ENCODE results near the gene GCC1. TPM values are rescaled to one million over a fixed set of nuclear protein-coding genes. Genes with fewer than 3 reads are reported as not detected.

Gene GCC1
- total and polyA plus RNA-seq, 2 donors: 7.3 to 11.4 TPM

- Histone ChIP-seq H3K4me1 (ENCODE audit: control insufficient read depth in 2 of 2, insufficient read depth in 2 of 2, low read length in 2 of 2) (peaks cover 1 to 2% of the 10 kb centered on the region in 2 donors), H3K27ac (ENCODE audit: low read depth in 1 of 2, low read length in 1 of 2) (no peak overlapping the region), H3K9me3 (ENCODE audit: control insufficient read depth in 2 of 2, insufficient read depth in 1 of 2, low read length in 1 of 2) (peaks cover 0 to 4% of the 10 kb centered on the region in 2 donors), H3K27me3 (ENCODE audit: control insufficient read depth in 2 of 2, insufficient read depth in 1 of 2, low read length in 1 of 2) (no peaks in the 10 kb centered on the region), H3K4me3 (ENCODE audit: low read length in 2 of 2) (no peak overlapping the region), H3K36me3 (ENCODE audit: control insufficient read depth in 2 of 2, insufficient read depth in 2 of 2, low read length in 1 of 2) (peaks cover 13 to 17% of the 10 kb centered on the region in 2 donors)
- DNase-seq (ENCODE audit: low read depth in 6 of 9, low spot score in 9 of 9): peak in 1 of 9 donors; percentile 25
- WGBS: 9% methylated on average over 1 of the region's 1 CpG
Measured at GRCh38 chr7:127594490-127594889, 9.1 kb upstream of the GCC1 start.

DNA sequence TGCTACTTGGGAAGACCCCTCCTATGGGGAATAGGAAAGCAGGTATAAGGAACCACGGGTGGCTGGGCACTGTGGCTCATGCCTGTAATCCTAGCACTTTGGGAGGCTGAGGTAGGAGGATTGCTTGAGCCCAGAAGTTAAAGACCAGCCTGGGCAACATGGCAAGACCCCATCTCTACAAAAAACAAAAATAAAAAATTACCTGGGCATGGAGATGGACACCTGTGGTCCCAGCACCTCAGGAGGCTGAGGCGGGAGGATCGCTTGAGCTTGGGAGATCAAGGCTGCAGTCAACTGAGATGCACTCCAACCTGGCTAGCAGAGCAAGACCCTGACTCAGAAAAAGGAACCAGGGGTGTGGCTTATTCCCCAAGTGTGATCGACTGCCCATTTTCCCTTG is 7.2 kb upstream of the GCC1 start:
- no peak for DNase-seq (ENCODE audit: low read depth in 6 of 9, low spot score in 9 of 9)
- no peak overlapping the region for H3K4me3 ChIP-seq (ENCODE audit: low read length in 2 of 2)
- H3K36me3 ChIP-seq (ENCODE audit: control insufficient read depth in 2 of 2, insufficient read depth in 2 of 2, low read length in 1 of 2): peaks cover 13 to 17% of the 10 kb centered on the region in 2 donors
- H3K9me3 ChIP-seq (ENCODE audit: control insufficient read depth in 2 of 2, insufficient read depth in 1 of 2, low read length in 1 of 2): peaks cover 0 to 3% of the 10 kb centered on the region in 2 donors
- H3K27ac ChIP-seq (ENCODE audit: low read depth in 1 of 2, low read length in 1 of 2): no peak overlapping the region
- WGBS: 92% methylated on average over 4 of the region's 4 CpGs
- H3K27me3 ChIP-seq (ENCODE audit: control insufficient read depth in 2 of 2, insufficient read depth in 1 of 2, low read length in 1 of 2): peaks cover 0 to 5% of the 10 kb centered on the region in 2 donors
- H3K4me1 ChIP-seq (ENCODE audit: control insufficient read depth in 2 of 2, insufficient read depth in 2 of 2, low read length in 2 of 2): peaks cover 13 to 14% of the 10 kb centered on the region in 2 donors

- peaks cover 14% of the 10 kb centered on the region in 2 donors for H3K4me1 ChIP-seq (ENCODE audit: control insufficient read depth in 2 of 2, insufficient read depth in 2 of 2, low read length in 2 of 2)
Measured at GRCh38 chr7:127591591-127591990, 6.2 kb upstream of the GCC1 start.

GRCh38 chr7:127591189-127591588 is 5.8 kb upstream of the GCC1 start:
- Histone ChIP-seq H3K4me1 (ENCODE audit: control insufficient read depth in 2 of 2, insufficient read depth in 2 of 2, low read length in 2 of 2) (peaks cover 14% of the 10 kb centered on the region in 2 donors), H3K9me3 (ENCODE audit: control insufficient read depth in 2 of 2, insufficient read depth in 1 of 2, low read length in 1 of 2) (peaks cover 0 to 3% of the 10 kb centered on the region in 2 donors), H3K4me3 (ENCODE audit: low read length in 2 of 2) (no peak overlapping the region), H3K36me3 (ENCODE audit: control insufficient read depth in 2 of 2, insufficient read depth in 2 of 2, low read length in 1 of 2) (peaks cover 13 to 17% of the 10 kb centered on the region in 2 donors), H3K27me3 (ENCODE audit: control insufficient read depth in 2 of 2, insufficient read depth in 1 of 2, low read length in 1 of 2) (peaks cover 0 to 8% of the 10 kb centered on the region in 2 donors), H3K27ac (ENCODE audit: low read depth in 1 of 2, low read length in 1 of 2) (no peak overlapping the region)
- WGBS: 99% methylated on average over 7 of the region's 7 CpGs
- no peak for DNase-seq (ENCODE audit: low read depth in 6 of 9, low spot score in 9 of 9)

More at GRCh38 chr7:127591591-127591990, 6.2 kb upstream of the GCC1 start:
- peaks cover 0 to 3% of the 10 kb centered on the region in 2 donors for H3K9me3 ChIP-seq (ENCODE audit: control insufficient read depth in 2 of 2, insufficient read depth in 1 of 2, low read length in 1 of 2)
- no peak overlapping the region for H3K27ac ChIP-seq (ENCODE audit: low read depth in 1 of 2, low read length in 1 of 2)
- peaks cover 0 to 8% of the 10 kb centered on the region in 2 donors for H3K27me3 ChIP-seq (ENCODE audit: control insufficient read depth in 2 of 2, insufficient read depth in 1 of 2, low read length in 1 of 2)
- no peak overlapping the region for H3K4me3 ChIP-seq (ENCODE audit: low read length in 2 of 2)
- H3K36me3 ChIP-seq (ENCODE audit: control insufficient read depth in 2 of 2, insufficient read depth in 2 of 2, low read length in 1 of 2): peaks cover 13 to 17% of the 10 kb centered on the region in 2 donors
- no peak for DNase-seq (ENCODE audit: low read depth in 6 of 9, low spot score in 9 of 9)
- 97% methylated on average over 6 of the region's 6 CpGs for WGBS

DNA sequence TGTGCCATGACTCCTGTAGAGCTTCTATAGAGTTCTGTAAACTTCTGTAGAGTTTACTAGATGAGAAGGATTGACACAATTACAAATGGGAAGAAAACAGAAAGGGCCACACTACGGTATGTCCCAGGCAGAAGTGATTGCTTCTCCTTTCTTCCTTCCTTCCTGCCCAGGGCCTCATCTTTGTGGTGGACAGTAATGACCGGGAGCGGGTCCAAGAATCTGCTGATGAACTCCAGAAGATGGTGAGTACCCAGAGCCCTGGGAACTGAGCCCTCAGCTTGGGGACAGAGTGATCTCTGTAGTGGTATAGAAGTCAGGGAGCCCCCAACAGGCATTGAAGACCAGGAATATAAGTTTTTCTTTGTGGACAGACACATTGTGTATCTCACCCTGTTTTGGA is 4.5 kb upstream of the GCC1 start:
- peaks cover 0 to 3% of the 10 kb centered on the region in 2 donors for H3K9me3 ChIP-seq (ENCODE audit: control insufficient read depth in 2 of 2, insufficient read depth in 1 of 2, low read length in 1 of 2)
- peaks cover 13 to 17% of the 10 kb centered on the region in 2 donors for H3K36me3 ChIP-seq (ENCODE audit: control insufficient read depth in 2 of 2, insufficient read depth in 2 of 2, low read length in 1 of 2)
- no peak overlapping the region for H3K4me3 ChIP-seq (ENCODE audit: low read length in 2 of 2)
- H3K27me3 ChIP-seq (ENCODE audit: control insufficient read depth in 2 of 2, insufficient read depth in 1 of 2, low read length in 1 of 2): peaks cover 0 to 8% of the 10 kb centered on the region in 2 donors
- H3K4me1 ChIP-seq (ENCODE audit: control insufficient read depth in 2 of 2, insufficient read depth in 2 of 2, low read length in 2 of 2): peaks cover 14 to 22% of the 10 kb centered on the region in 2 donors
- no peak for DNase-seq (ENCODE audit: low read depth in 6 of 9, low spot score in 9 of 9)
- no peak overlapping the region for H3K27ac ChIP-seq (ENCODE audit: low read depth in 1 of 2, low read length in 1 of 2)
- 96% methylated on average over 3 of the region's 3 CpGs for WGBS

DNA sequence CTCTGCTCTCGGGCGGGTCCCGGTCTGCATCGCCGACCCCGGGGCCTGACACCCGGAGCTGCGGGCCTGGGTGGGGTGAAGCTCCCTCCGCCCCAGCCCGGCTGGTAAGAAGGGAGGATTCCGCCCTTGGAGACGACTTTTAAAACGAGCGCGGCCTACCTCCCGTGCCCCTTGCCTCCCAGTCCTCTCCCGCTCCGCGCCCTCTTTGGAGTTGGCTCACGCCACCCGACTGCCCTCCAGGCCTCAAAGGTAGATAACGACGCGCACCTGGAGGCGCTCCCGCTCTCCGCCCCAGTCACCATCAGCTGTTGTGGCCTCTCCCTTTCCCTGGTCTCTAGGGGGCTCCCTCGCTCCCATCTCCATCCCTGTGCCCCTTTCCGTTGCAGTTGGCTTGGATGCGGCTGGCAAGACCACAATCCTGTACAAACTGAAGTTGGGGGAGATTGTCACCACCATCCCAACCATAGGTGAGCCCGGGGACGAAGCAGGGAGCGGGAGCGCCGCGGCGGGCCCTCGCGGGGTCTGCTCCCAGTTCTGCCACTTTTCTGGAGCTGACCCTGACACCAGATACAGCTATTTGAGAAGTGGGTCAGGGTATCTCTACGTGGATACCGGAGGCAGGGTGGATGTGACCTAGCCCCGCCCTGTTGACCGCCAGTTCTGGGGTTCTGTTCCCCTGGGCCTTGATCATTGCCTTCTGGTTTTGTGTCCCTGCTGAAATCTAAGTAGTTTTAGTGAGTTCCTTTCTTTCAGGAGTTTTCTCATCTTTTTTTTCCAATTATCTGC is 3.5 kb upstream of the GCC1 start:
- Histone ChIP-seq H3K36me3 (ENCODE audit: control insufficient read depth in 2 of 2, insufficient read depth in 2 of 2, low read length in 1 of 2) (peaks cover 13 to 17% of the 10 kb centered on the region in 2 donors), H3K4me3 (ENCODE audit: low read length in 2 of 2) (peak overlapping the region; percentile 80 to 89), H3K27me3 (ENCODE audit: control insufficient read depth in 2 of 2, insufficient read depth in 1 of 2, low read length in 1 of 2) (peaks cover 0 to 8% of the 10 kb centered on the region in 2 donors), H3K9me3 (ENCODE audit: control insufficient read depth in 2 of 2, insufficient read depth in 1 of 2, low read length in 1 of 2) (peaks cover 0 to 3% of the 10 kb centered on the region in 2 donors), H3K4me1 (ENCODE audit: control insufficient read depth in 2 of 2, insufficient read depth in 2 of 2, low read length in 2 of 2) (peaks cover 24 to 32% of the 10 kb centered on the region in 2 donors), H3K27ac (ENCODE audit: low read depth in 1 of 2, low read length in 1 of 2) (no peak overlapping the region)
- DNase-seq (ENCODE audit: low read depth in 6 of 9, low spot score in 9 of 9): peak in 7 of 9 donors; percentile 19 to 57 (median 29)
- WGBS: 14% methylated on average over 43 of the region's 43 CpGs

- peaks cover 0 to 3% of the 10 kb centered on the region in 2 donors for H3K9me3 ChIP-seq (ENCODE audit: control insufficient read depth in 2 of 2, insufficient read depth in 1 of 2, low read length in 1 of 2)
- H3K36me3 ChIP-seq (ENCODE audit: control insufficient read depth in 2 of 2, insufficient read depth in 2 of 2, low read length in 1 of 2): peaks cover 14 to 17% of the 10 kb centered on the region in 2 donors
- H3K4me1 ChIP-seq (ENCODE audit: control insufficient read depth in 2 of 2, insufficient read depth in 2 of 2, low read length in 2 of 2): peaks cover 29 to 36% of the 10 kb centered on the region in 2 donors
- DNase-seq (ENCODE audit: low read depth in 6 of 9, low spot score in 9 of 9): peak in 8 of 9 donors; percentile 47 to 91 (median 77)
- 1% methylated on average over 77 of the region's 77 CpGs for WGBS
- peaks cover 0 to 8% of the 10 kb centered on the region in 2 donors for H3K27me3 ChIP-seq (ENCODE audit: control insufficient read depth in 2 of 2, insufficient read depth in 1 of 2, low read length in 1 of 2)
- H3K4me3 ChIP-seq (ENCODE audit: low read length in 2 of 2): peak within 1 kb of the TSS; percentile 80 to 89
- peak within 1 kb of the TSS; percentile 7 to 44 for H3K27ac ChIP-seq (ENCODE audit: low read depth in 1 of 2, low read length in 1 of 2)
Measured at GRCh38 chr7:127588019-127588696, 2.8 kb upstream of the GCC1 start, which contains the start of gene ARF5. TSS of gene ARF5 (plus strand) at chr7:127588411. CDS start at chr7:127588499, 88 bp downstream.

GRCh38 chr7:127587663-127588018 is 2.2 kb upstream of the GCC1 start:
- peaks cover 30 to 36% of the 10 kb centered on the region in 2 donors for H3K4me1 ChIP-seq (ENCODE audit: control insufficient read depth in 2 of 2, insufficient read depth in 2 of 2, low read length in 2 of 2)
- peaks cover 19 to 20% of the 10 kb centered on the region in 2 donors for H3K36me3 ChIP-seq (ENCODE audit: control insufficient read depth in 2 of 2, insufficient read depth in 2 of 2, low read length in 1 of 2)
- peak overlapping the region; percentile 64 to 89 for H3K4me3 ChIP-seq (ENCODE audit: low read length in 2 of 2)
- peaks cover 0 to 8% of the 10 kb centered on the region in 2 donors for H3K27me3 ChIP-seq (ENCODE audit: control insufficient read depth in 2 of 2, insufficient read depth in 1 of 2, low read length in 1 of 2)
- peaks cover 0 to 3% of the 10 kb centered on the region in 2 donors for H3K9me3 ChIP-seq (ENCODE audit: control insufficient read depth in 2 of 2, insufficient read depth in 1 of 2, low read length in 1 of 2)
- 66% methylated on average over 20 of the region's 20 CpGs for whole genome bisulfite sequencing
- H3K27ac ChIP-seq (ENCODE audit: low read depth in 1 of 2, low read length in 1 of 2): peak overlapping the region in 1 of 2 donors; percentile 43
- no peak for DNase-seq (ENCODE audit: low read depth in 6 of 9, low spot score in 9 of 9)

- WGBS: 98% methylated on average over 2 of the region's 2 CpGs
- DNase-seq (ENCODE audit: low read depth in 6 of 9, low spot score in 9 of 9): no peak
- peaks cover 0 to 3% of the 10 kb centered on the region in 2 donors for H3K9me3 ChIP-seq (ENCODE audit: control insufficient read depth in 2 of 2, insufficient read depth in 1 of 2, low read length in 1 of 2)
- H3K36me3 ChIP-seq (ENCODE audit: control insufficient read depth in 2 of 2, insufficient read depth in 2 of 2, low read length in 1 of 2): peaks cover 25 to 28% of the 10 kb centered on the region in 2 donors
- peaks cover 0 to 8% of the 10 kb centered on the region in 2 donors for H3K27me3 ChIP-seq (ENCODE audit: control insufficient read depth in 2 of 2, insufficient read depth in 1 of 2, low read length in 1 of 2)
- no peak overlapping the region for H3K4me3 ChIP-seq (ENCODE audit: low read length in 2 of 2)
- no peak overlapping the region for H3K27ac ChIP-seq (ENCODE audit: low read depth in 1 of 2, low read length in 1 of 2)
- H3K4me1 ChIP-seq (ENCODE audit: control insufficient read depth in 2 of 2, insufficient read depth in 2 of 2, low read length in 2 of 2): peaks cover 33 to 37% of the 10 kb centered on the region in 2 donors
Measured at GRCh38 chr7:127586346-127586745, 950 bp upstream of the GCC1 start.
